HG03196 (cell line): ENCODE data around the gene LILRB3.
"Not testable (repeated sequence)": the region's sequence is repeated elsewhere in the genome, so short reads cannot be mapped to it uniquely, and the experiment has no call there.

Experiments
- ATAC-seq: cut with Tn5 transposase; IDR thresholded peaks from one replicate; pipeline ENCODE4 v1.9.1; 2021; ENCODE audit not compliant: unreplicated experiment

The LILRB3 gene

GRCh38 chr19:54191011-54191810 is 31.6 kb downstream of the LILRB3 start, which contains the start of gene TSEN34:
Gene TSEN34 (plus strand): TSS chr19:54191308. CDS start chr19:54191365, 57 bp downstream.
- peak; percentile 24 for ATAC-seq

GRCh38 chr19:54190503-54191010 is 32.2 kb downstream of the LILRB3 start:
- peak; percentile 44 for ATAC-seq

GRCh38 chr19:54189735-54190502 is 32.9 kb downstream of the LILRB3 start:
- peak; percentile 48 for ATAC-seq

GRCh38 chr19:54189145-54189734 is 33.6 kb downstream of the LILRB3 start, which contains the start of gene MBOAT7:
Gene MBOAT7 (minus strand): TSS chr19:54189580. CDS start chr19:54188508, 1,072 bp downstream.
- ATAC-seq: peak; percentile 13

- ATAC-seq: no peak
Observed at GRCh38 chr19:54188215-54188871, 34.5 kb downstream of the LILRB3 start.

- no peak for ATAC-seq
Observed at GRCh38 chr19:54186934-54187381, 35.8 kb downstream of the LILRB3 start.

GRCh38 chr19:54186351-54186750 is 36.5 kb downstream of the LILRB3 start:
- ATAC-seq: no peak

- no peak for ATAC-seq
Observed at GRCh38 chr19:54183431-54183830, 39.4 kb downstream of the LILRB3 start.

- ATAC-seq: not testable (repeated sequence)
Observed at GRCh38 chr19:54181894-54182293, 40.9 kb downstream of the LILRB3 start.

- ATAC-seq: no peak
Observed at GRCh38 chr19:54180691-54181091, 42.1 kb downstream of the LILRB3 start.

- no peak for ATAC-seq
Observed at GRCh38 chr19:54179921-54180461, 42.8 kb downstream of the LILRB3 start.

GRCh38 chr19:54179262-54179852 is 43.5 kb downstream of the LILRB3 start:
- no peak for ATAC-seq

- no peak for ATAC-seq
Observed at GRCh38 chr19:54178581-54179261, 44.1 kb downstream of the LILRB3 start.

- no peak for ATAC-seq
Observed at GRCh38 chr19:54173951-54174834, 48.6 kb downstream of the LILRB3 start.

GRCh38 chr19:54173359-54173699 is 49.5 kb downstream of the LILRB3 start:
- ATAC-seq: no peak

GRCh38 chr19:54172471-54173358 is 50.1 kb downstream of the LILRB3 start, which contains the start of gene TMC4:
Gene TMC4 (minus strand): TSS chr19:54173160. CDS start chr19:54173117, 43 bp downstream.
- ATAC-seq: no peak

- ATAC-seq: not testable (repeated sequence)
Observed at GRCh38 chr19:54171736-54172431, 50.9 kb downstream of the LILRB3 start.
